GM21447 (cell line): ENCODE data around the gene TPD52L1.

ENCODE experiments used
- ATAC-seq: cut with Tn5 transposase; IDR thresholded peaks from one replicate; pipeline ENCODE4 v1.9.1; 2021; ENCODE audit not compliant: unreplicated experiment

Gene TPD52L1

GRCh38 chr6:125174626-125175025 lies 21.1 kb downstream of the TPD52L1 start:
- no peak for ATAC-seq

DNA sequence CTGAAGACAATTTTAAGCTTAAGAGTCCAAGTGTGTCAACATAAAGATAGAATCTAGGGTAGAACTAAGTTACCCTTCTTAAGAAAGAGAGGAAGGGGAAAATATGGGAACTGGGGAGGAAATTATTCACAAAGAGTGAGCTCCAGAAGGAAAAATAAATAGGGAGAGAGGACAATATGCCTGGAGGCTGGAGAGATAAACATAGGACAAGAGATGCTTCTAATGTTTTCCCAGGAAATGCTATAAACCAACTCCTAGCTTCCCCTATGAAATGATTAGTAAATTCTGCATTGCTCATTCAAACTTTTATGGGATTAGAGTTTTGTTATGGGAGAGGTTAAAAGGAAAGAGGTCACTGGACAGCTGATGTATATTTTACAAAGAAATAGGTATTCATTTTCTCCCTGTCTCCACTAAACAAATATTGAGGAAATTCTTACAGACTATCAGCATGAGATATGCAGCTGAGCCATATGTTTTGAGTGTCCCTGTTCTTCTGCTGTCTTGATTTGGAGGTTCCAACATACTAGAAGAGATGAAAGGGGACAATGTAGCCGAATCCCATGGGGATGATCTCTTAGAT lies 22.0 kb downstream of the TPD52L1 start:
- ATAC-seq: no peak

DNA sequence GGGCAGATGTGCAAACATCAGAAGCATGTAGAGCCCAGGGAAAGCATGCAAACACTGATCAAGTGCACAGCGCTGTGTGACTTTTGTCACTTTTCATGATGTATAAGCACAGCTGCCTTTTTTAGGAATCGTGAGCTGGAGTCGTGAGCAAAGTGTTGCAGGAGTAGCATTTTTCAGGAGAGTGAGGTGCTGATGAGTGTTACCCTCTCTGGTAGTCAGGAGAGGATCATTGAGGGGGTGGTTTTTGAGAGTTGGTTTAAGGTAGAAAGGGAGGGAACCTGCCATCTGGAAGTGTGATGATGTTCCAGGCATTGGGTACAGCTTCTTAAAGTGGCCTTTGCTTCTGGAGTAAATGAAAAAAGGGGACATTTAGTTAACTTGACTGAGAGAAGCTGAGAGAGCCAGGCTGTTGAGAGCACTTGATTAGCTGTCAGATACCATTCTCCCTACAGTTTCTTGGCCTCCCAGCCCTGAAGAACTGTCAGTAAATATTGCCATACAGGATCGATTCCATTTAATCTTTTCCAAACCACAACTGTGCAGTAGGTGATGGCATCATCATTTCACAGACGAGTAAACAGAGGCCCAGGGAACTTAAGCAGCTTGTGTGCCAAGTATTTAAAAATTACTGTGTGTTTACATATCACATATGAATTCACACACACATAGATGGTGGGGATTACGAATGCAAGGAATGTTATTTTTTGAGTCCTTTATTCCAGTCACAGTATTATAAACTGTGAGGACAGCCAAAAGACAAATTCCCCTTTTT lies 28.9 kb downstream of the TPD52L1 start:
- no peak for ATAC-seq

GRCh38 chr6:125183391-125183790 lies 29.8 kb downstream of the TPD52L1 start:
- ATAC-seq: no peak

GRCh38 chr6:125188037-125188436 lies 34.5 kb downstream of the TPD52L1 start:
- ATAC-seq: no peak

GRCh38 chr6:125188594-125189203 lies 35.1 kb downstream of the TPD52L1 start:
- ATAC-seq: no peak

DNA sequence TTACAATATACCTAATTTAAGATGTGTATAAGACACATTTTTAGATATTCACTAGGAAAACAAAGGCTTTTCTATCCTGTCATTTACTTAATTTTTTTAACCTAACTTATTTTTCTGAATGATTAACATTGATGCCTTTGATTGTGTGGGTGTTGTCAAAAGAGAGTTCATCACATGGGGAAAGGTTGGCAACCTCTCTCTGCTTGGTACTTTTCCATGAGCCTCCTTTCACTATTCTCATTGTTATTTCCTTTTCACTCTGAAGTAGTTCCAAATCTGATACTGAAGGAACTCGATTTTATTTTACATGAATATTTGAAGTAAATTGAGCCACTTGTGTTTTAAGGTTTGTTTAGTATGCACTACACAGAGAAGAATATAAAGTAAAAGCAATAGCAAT lies 35.9 kb downstream of the TPD52L1 start:
- ATAC-seq: no peak

DNA sequence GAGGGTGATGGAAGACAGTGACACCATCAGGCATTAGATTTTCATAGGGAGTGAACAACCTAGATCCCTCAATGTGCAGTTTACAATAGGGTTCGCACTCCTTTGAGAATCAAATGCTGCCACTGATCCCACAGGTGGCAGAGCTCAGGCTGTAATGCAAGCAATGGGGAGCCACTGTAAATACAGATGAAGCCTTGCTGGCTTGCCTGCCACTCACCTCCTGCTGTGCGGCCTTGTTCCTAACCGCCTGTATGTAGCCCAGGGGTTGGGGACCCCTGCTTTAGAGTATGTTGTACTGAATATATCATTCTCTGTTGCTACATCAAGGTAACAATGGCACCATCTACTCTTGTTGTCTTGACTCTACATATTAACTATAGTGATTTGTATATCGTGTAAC lies 37.1 kb downstream of the TPD52L1 start:
- ATAC-seq: no peak

DNA sequence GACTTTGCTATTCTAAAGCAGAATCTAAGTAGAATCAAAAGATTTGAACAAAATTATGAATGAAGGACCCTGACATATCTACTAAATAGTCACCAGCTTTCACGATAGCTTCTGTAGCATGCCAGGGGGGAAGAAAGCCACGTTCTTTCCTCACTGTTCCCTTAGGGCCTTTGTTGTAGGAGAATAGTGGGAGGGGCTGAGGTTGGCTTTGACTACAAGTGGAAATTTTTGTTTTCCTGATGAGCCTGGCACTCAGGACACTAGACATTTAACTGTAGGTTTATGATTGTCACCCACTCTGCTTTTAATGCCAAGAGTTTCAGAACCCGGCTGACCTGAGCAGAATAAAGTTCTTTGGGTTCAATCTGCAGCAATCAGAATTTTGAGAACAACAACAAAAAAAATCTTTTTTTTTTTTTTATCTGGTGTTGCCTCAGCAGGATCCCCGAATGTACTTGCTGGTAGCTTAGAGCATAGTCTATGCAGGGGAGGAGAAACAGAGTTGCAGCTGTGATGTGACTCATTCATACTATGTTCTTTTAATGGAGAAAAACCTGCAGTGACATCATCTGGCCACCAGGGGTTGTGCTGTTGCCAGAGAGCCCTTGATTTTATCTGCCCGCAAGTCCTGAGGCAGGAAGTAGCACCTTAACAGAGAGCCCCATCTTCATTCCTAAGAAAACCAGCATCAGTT lies 38.5 kb downstream of the TPD52L1 start:
- ATAC-seq: peak; percentile 98

DNA sequence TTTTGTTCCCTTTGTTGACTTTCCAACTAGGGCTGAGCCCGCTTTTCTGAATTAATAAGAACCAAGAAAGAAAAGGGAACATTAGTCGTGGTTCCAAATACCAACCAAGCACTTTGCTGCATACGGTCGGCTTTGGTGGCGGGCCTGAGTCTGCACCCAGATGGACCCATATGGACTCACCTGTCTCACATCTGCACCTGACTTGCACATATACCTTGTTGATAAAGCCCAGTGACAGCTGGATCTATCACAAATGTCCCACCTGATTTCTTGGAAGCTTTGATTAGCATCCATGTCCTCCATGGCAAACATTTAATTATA lies 39.0 kb downstream of the TPD52L1 start:
- ATAC-seq: no peak

- no peak for ATAC-seq
These were observed 39.6 kb downstream of the TPD52L1 start for GRCh38 chr6:125193208-125193607.

DNA sequence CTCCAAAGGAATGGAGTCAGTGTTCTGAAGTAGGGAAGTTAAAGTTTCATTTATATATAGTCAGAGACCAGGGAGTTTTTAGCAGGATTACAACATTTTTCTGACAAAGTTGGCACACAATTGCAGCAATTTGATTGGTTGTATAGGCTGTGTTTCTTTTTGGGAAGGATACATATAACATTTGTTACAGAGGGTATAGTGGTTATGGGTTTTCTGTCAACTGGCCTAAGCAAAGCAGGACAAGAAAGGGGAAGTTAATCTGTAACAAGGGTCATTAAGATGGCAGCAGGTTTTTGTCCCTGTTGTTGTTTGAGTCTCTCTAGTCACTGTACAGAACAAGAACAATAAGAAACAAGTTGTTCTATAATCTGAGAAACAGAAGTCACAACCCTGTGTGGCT lies 41.4 kb downstream of the TPD52L1 start:
- no peak for ATAC-seq

- ATAC-seq: no peak
These were observed 42.0 kb downstream of the TPD52L1 start for GRCh38 chr6:125195526-125195925.

- no peak for ATAC-seq
These were observed 43.0 kb downstream of the TPD52L1 start for GRCh38 chr6:125196613-125197012.

DNA sequence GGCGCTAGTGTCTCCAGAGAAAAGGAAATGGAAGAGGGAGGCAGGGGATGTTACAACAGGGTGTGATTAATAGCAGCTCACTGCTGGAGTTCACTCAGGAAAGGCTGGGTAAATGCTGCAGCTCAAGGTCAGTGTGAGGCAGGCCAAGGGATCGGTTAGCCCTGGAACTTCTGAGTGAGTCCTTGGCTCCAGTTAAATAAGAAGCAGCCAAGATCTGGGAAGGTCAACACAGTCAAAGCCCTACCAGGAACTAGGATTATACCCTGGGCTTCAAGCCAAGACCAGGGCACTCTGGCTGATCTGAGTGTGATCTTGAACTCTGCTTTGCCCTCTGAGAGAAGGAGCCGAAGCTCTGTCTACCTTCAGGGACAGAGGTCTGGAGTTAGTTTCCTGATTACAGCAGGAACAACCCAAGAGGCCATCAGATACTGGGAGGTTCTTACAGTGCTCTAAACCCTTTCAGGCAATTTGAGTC lies 44.3 kb downstream of the TPD52L1 start:
- ATAC-seq: no peak

GRCh38 chr6:125198398-125198937 lies 44.9 kb downstream of the TPD52L1 start:
- ATAC-seq: no peak

DNA sequence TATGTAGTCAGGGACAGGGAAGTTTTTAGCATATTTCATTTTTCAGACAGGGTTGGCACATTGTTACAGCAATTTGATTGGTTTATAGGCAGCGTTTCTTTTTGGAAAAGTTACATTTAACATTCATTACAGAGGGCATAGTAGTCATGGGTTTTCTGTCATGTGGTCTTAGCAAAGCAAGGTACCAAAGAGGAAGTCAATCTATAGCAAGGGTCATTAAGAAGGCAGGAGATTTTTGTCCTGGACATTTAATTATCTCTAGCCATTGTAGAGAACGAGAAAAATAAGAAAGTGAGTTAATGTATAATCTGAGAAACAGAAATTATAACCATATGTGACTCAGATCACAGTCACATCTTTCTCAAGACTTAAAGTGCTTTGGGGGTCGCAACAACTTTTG lies 47.4 kb downstream of the TPD52L1 start:
- ATAC-seq: no peak

- no peak for ATAC-seq
These were observed 48.6 kb downstream of the TPD52L1 start for GRCh38 chr6:125201961-125202729.

- no peak for ATAC-seq
These were observed 49.8 kb downstream of the TPD52L1 start for GRCh38 chr6:125203395-125203794.

GRCh38 chr6:125205931-125206330 lies 52.4 kb downstream of the TPD52L1 start:
- ATAC-seq: no peak

- no peak for ATAC-seq
These were observed 52.8 kb downstream of the TPD52L1 start for GRCh38 chr6:125206389-125206788.
